GM12878 (cell line): ENCODE measurements around the gene PAX6. TPM values are rescaled to one million over a fixed set of nuclear protein-coding genes. Genes with fewer than 3 reads are reported as not detected.

Experiments
- ATAC-seq: fragments of 200-7000 bp; cut with Tn5 transposase; 3 replicates; pipeline ENCODE4 v1.9.1; 2020; ENCODE audit warnings: mild to moderate bottlenecking, moderate library complexity
- BruUV-seq: library from RNA; stranded (reverse); fragments of 400-500 nt; replicated peaks from 2 replicates; lab custom pipeline; 2021; lab: Mats Ljungman, UMichigan
- CTCF ChIA-PET: fragments of 300-600 bp; sonication (Branson Sonifier 250); formaldehyde crosslinking; extraction: SDS; loops from one replicate; lab custom pipeline; 2021; ENCODE audit warnings: inconsistent platforms; lab: Yijun Ruan, JAX
- POLR2A ChIA-PET: fragments of 350-600 bp; formaldehyde crosslinking; extraction: SDS; loops from one replicate; lab custom pipeline; 2021; ENCODE audit warnings: inconsistent platforms; lab: Charles Lee
- RAD21 ChIA-PET: fragments of 300-600 bp; sonication (Branson Sonifier 250); formaldehyde crosslinking; loops from one replicate; lab custom pipeline; 2023; ENCODE audit warnings: antibody characterized with exemption; ENCODE audit not compliant: unreplicated experiment; lab: Charles Lee
- SMC1A ChIA-PET: fragments of 300-600 bp; sonication (Branson Sonifier 250); formaldehyde crosslinking; loops from one replicate; lab custom pipeline; 2023; ENCODE audit not compliant: unreplicated experiment, uncharacterized antibody; lab: Charles Lee
- DNase-seq: peaks from one replicate; pipeline ENCODE4 v3.0.0-alpha.2; 2011; ENCODE audit warnings: low read depth, low spot score
- FAIRE-seq: peaks from 3 replicates; lab custom pipeline; 2011; peaks lifted over from hg19 to GRCh38; lab: Jason Lieb, UNC
- H2AFZ ChIP-seq: 2 replicates; pipeline ENCODE4 v1.6.0; 2011; ENCODE audit warnings: low read depth, low read length, control low read depth; ENCODE audit not compliant: control insufficient read depth
- H3K27ac ChIP-seq: 2 replicates; pipeline ENCODE4 v1.5.1; 2011; ENCODE audit warnings: control low read depth; ENCODE audit not compliant: control insufficient read depth, insufficient read depth
- H3K27me3 ChIP-seq, 2 experiments: replicated peaks in 1 of 2; 2 replicates each; pipeline versions ENCODE4 v1.6.0 to v1.6.1; 2011; ENCODE audit warnings: low read length in 1 of 2; ENCODE audit not compliant: control insufficient read depth in 2 of 2, insufficient read depth in 2 of 2
- H3K36me3 ChIP-seq, 2 experiments: 2 replicates each; pipeline ENCODE4 v1.5.1; 2011; ENCODE audit warnings: low read length in 1 of 2; ENCODE audit not compliant: control insufficient read depth in 2 of 2, insufficient read depth in 2 of 2
- H3K4me1 ChIP-seq: 2 replicates; pipeline ENCODE4 v1.6.1; 2011; ENCODE audit warnings: mild to moderate bottlenecking, low read length, moderate library complexity, mixed read lengths; ENCODE audit not compliant: control insufficient read depth, insufficient read depth
- H3K4me2 ChIP-seq: 2 replicates; pipeline ENCODE4 v1.6.0; 2011; ENCODE audit warnings: control low read depth; ENCODE audit not compliant: control insufficient read depth, insufficient read depth
- H3K4me3 ChIP-seq: fragments of 200-600 bp; sonication (generic); 2 replicates; pipeline ENCODE4 v1.5.1; 2016
- H3K79me2 ChIP-seq: 2 replicates; pipeline ENCODE4 v1.6.0; 2011; ENCODE audit warnings: low read length; ENCODE audit not compliant: control insufficient read depth, insufficient read depth
- H3K9ac ChIP-seq: 2 replicates; pipeline ENCODE4 v1.8.0; 2011; ENCODE audit warnings: low read length, control low read depth, mixed read lengths; ENCODE audit not compliant: control insufficient read depth, insufficient read depth
- H3K9me3 ChIP-seq: replicated peaks from 3 replicates; pipeline ENCODE4 v1.5.1; 2011; ENCODE audit warnings: mild to moderate bottlenecking, low read length; ENCODE audit not compliant: control insufficient read depth, insufficient read depth
- H4K20me1 ChIP-seq: 2 replicates; pipeline ENCODE4 v1.6.0; 2011; ENCODE audit not compliant: control insufficient read depth, insufficient read depth
- ATF7 ChIP-seq: fragments of 450-650 bp; IDR thresholded peaks from 2 replicates; pipeline ENCODE4 v1.6.1; 2016; ENCODE audit warnings: low read depth, mild to moderate bottlenecking
- CBX5 ChIP-seq: sonication (generic); IDR thresholded peaks from 2 replicates; pipeline ENCODE4 v1.6.1; 2016; ENCODE audit warnings: low read depth, moderate library complexity, mild to moderate bottlenecking, inconsistent platforms
- CEBPZ ChIP-seq: fragments of 150-350 bp; IDR thresholded peaks from 2 replicates; pipeline ENCODE4 v1.6.1; 2016; ENCODE audit warnings: low read depth, low read length
- EP300 ChIP-seq, 2 experiments: fragments of 150-350 bp in 1 of 2; IDR thresholded peaks; 2 replicates each; pipeline ENCODE4 v1.6.1; 2011 to 2012; ENCODE audit warnings: low read depth in 2 of 2, low read length in 2 of 2, borderline replicate concordance in 1 of 2, improper control_type of control experiment in 1 of 2, inconsistent platforms in 1 of 2; ENCODE audit not compliant: control insufficient read depth in 1 of 2
- GABPA ChIP-seq: IDR thresholded peaks from 2 replicates; pipeline ENCODE4 v1.6.1; 2014; ENCODE audit warnings: antibody characterized with exemption, low read depth, mild to moderate bottlenecking, inconsistent platforms
- HDAC6 ChIP-seq: fragments of 200-600 bp; sonication (generic); IDR thresholded peaks from one replicate; pipeline ENCODE4 v1.8.0; 2017; ENCODE audit warnings: antibody characterized with exemption; ENCODE audit not compliant: unreplicated experiment
- MXI1 ChIP-seq: fragments of 150-350 bp; IDR thresholded peaks from 2 replicates; pipeline ENCODE4 v1.6.1; 2011; ENCODE audit warnings: low read depth, mild to moderate bottlenecking, inconsistent platforms, low read length, improper control_type of control experiment
- NFYA ChIP-seq: IDR thresholded peaks from 2 replicates; pipeline ENCODE4 v1.6.1; 2011; ENCODE audit warnings: low read depth, mild to moderate bottlenecking, low read length, improper control_type of control experiment, borderline replicate concordance
- PAX8 ChIP-seq: fragments of 450-650 bp; IDR thresholded peaks from 2 replicates; pipeline ENCODE4 v1.6.1; 2017; ENCODE audit warnings: mild to moderate bottlenecking, moderate library complexity
- PKNOX1 ChIP-seq: fragments of 450-650 bp; IDR thresholded peaks from 2 replicates; pipeline ENCODE4 v1.6.1; 2016; ENCODE audit warnings: mild to moderate bottlenecking
- RAD21 ChIP-seq: IDR thresholded peaks from 2 replicates; pipeline ENCODE4 v1.6.1; 2011; ENCODE audit warnings: mild to moderate bottlenecking, low read depth, low read length, moderate library complexity; ENCODE audit not compliant: insufficient read depth
- SIN3A ChIP-seq: IDR thresholded peaks from 2 replicates; pipeline ENCODE4 v1.6.1; 2012; ENCODE audit warnings: low read depth, low read length, improper control_type of control experiment
- SMAD5 ChIP-seq: IDR thresholded peaks from 2 replicates; pipeline ENCODE4 v1.6.1; 2016; ENCODE audit warnings: antibody characterized with exemption, low read depth
- SMARCA5 ChIP-seq: fragments of 450-650 bp; IDR thresholded peaks from 2 replicates; pipeline ENCODE4 v1.6.1; 2017; ENCODE audit warnings: mild to moderate bottlenecking
- SP1 ChIP-seq: IDR thresholded peaks from one replicate; pipeline ENCODE4 v1.6.1; 2011; ENCODE audit warnings: low read depth, low read length
- SUZ12 ChIP-seq: fragments of 200-600 bp; sonication (generic); IDR thresholded peaks from one replicate; pipeline ENCODE4 v1.6.1; 2018; ENCODE audit warnings: antibody characterized with exemption, mild to moderate bottlenecking; ENCODE audit not compliant: unreplicated experiment
- TAF1 ChIP-seq: IDR thresholded peaks from 2 replicates; pipeline ENCODE4 v1.6.1; 2011; ENCODE audit warnings: mild to moderate bottlenecking, low read depth, low read length, borderline replicate concordance
- USF1 ChIP-seq: IDR thresholded peaks from 2 replicates; pipeline ENCODE4 v1.6.1; 2011; ENCODE audit warnings: borderline replicate concordance, low read depth, mild to moderate bottlenecking, moderate library complexity, mixed read lengths, low read length; ENCODE audit not compliant: insufficient read depth; ENCODE audit errors: extremely low read length
- ZNF24 ChIP-seq: fragments of 450-650 bp; IDR thresholded peaks from 2 replicates; pipeline ENCODE4 v1.6.1; 2017; ENCODE audit warnings: antibody characterized with exemption, mild to moderate bottlenecking
- ZNF274 ChIP-seq: IDR thresholded peaks from one replicate; pipeline ENCODE4 v1.8.0; 2011; ENCODE audit not compliant: insufficient read length, insufficient read depth
- ZZZ3 ChIP-seq: IDR thresholded peaks from 2 replicates; pipeline ENCODE4 v1.6.1; 2011; ENCODE audit warnings: low read depth; ENCODE audit not compliant: control insufficient read depth, insufficient read length
- WGBS: methylation state at CpG from one replicate; pipeline ENCODE4 v1.1.6; 2016; ENCODE audit warnings: low lambda C conversion rate; ENCODE audit not compliant: insufficient replicate concordance, insufficient coverage; ENCODE audit errors: missing lambda C conversion rate; 5-methylcytosine and 5-hydroxymethylcytosine counted together
- in situ Hi-C: fragments of 300-500 bp; cut with MboI; formaldehyde crosslinking; loops from 9 replicates; pipeline ENCODE4 v1.14.3; 2018; ENCODE audit warnings: mixed read lengths
- intact Hi-C: fragments of 100-400 bp; cut with micrococcal nuclease; formaldehyde crosslinking; loops from one replicate; pipeline ENCODE4 v1.14.2; 2022; ENCODE audit not compliant: unreplicated experiment
- polyA plus RNA-seq, 11 experiments: library from polyadenylated mRNA; depleted of rRNA in 4 of 11; unstranded in 6 of 11; stranded (reverse) in 5 of 11; fragments of >200 nt; fragmentation: Nextera tagmentation in 4 of 11; fragmentation: Illumina TruSeq in 1 of 11; extraction: Ambion mirVana in 4 of 11; extraction: Trizol in 1 of 11; gene quantifications; 1 replicate in 1 of 11; 2 replicates in 10 of 11; pipeline versions ENCODE4 v1.2.1 to v1.2.3, GENCODE V29; 2011 to 2016; ENCODE audit warnings: inconsistent platforms in 2 of 11, missing spikeins in 2 of 11, low read depth in 1 of 11
- total RNA-seq, 4 experiments: library from RNA; depleted of rRNA in 3 of 4; stranded (reverse); fragments of >200 nt in 3 of 4; fragmentation: Illumina TruSeq in 1 of 4; extraction: Trizol in 1 of 4; gene quantifications; 2 replicates each; pipeline versions ENCODE4 v1.2.1 to v1.2.3, GENCODE V29; 2013 to 2021

The PAX6 gene
- total and polyA plus RNA-seq, 10 of the 15 experiments (the other 5 are each of a cell fraction or from before 2014, with no cell fraction given) = 0.06 to 0.26 (median 0.10) TPM; not detected in 3

GRCh38 chr11:31764766-31765165, 46.4 kb downstream of the PAX6 start (continued):
- TF ChIP-seq RAD21 = no peak
- TF ChIP-seq SMARCA5 = no peak
- no peak for TF ChIP-seq ZZZ3
- TF ChIP-seq CBX5 = no peak
- TF ChIP-seq ZNF274 = no peak
- TF ChIP-seq ZNF24 = no peak
- TF ChIP-seq GABPA = no peak
- no peak for TF ChIP-seq SMAD5
- TF ChIP-seq SP1 = no peak

- ATAC-seq (no peak), DNase-seq (no peak), FAIRE-seq (no peak)
- no TSS peak for BruUV-seq
- H3K4me3 ChIP-seq = no peak overlapping the region
- no peaks in the 10 kb centered on the region for H3K79me2 ChIP-seq
- H3K9ac ChIP-seq = no peak overlapping the region
- no peaks in the 10 kb centered on the region for H3K4me1 ChIP-seq
- SMC1A ChIA-PET = interaction anchor here (1.1 kb wide), 1 partner anchor 194 kb away, joined by 4 read pairs; no protein-coding TSS in a partner anchor
- no peak overlapping the region for H2AFZ ChIP-seq
- RAD21 ChIA-PET = no interaction called here
- H3K27me3 ChIP-seq = no peaks in the 10 kb centered on the region
- WGBS = 85% methylated on average over 5 of the region's 5 CpGs
- no peak overlapping the region for H3K27ac ChIP-seq
- no peaks in the 10 kb centered on the region for H3K9me3 ChIP-seq
- in situ Hi-C loops = no loop called here
- no peaks in the 10 kb centered on the region for H3K36me3 ChIP-seq
- CTCF ChIA-PET = no interaction called here
- POLR2A ChIA-PET = interaction anchor here (0.6 kb wide), 1 partner anchor 386 kb away, joined by 5 read pairs; no protein-coding TSS in a partner anchor
- intact Hi-C loops = no loop called here
- no peak overlapping the region for H3K4me2 ChIP-seq
- H4K20me1 ChIP-seq = no peaks in the 10 kb centered on the region
- TF ChIP-seq SUZ12 = no peak
- TF ChIP-seq HDAC6 = no peak
- TF ChIP-seq ATF7 = no peak
- TF ChIP-seq USF1 = no peak
- TF ChIP-seq SIN3A = no peak
- TF ChIP-seq MXI1 = no peak
- no peak for TF ChIP-seq PKNOX1
- no peak for TF ChIP-seq EP300 (IDR thresholded peaks at IDR 0.05; ENCODE audit: borderline replicate concordance in 1 of 2, control insufficient read depth in 1 of 2, low read depth in 2 of 2, low read length in 2 of 2)
- TF ChIP-seq TAF1 = no peak
- no peak for TF ChIP-seq CEBPZ
- TF ChIP-seq PAX8 = no peak
- no peak for TF ChIP-seq NFYA
Observed at GRCh38 chr11:31764261-31764660, 46.9 kb downstream of the PAX6 start.
